AG09309 (cell line): ENCODE measurements around the gene LYSMD2.
A peak's percentile ranks its signal among the peaks of the same experiment; 100 is the strongest.

Source experiments
- DNase-seq: peaks from one replicate; pipeline ENCODE4 v3.0.0-alpha.2; 2010; ENCODE audit warnings: low read depth
- H3K4me3 ChIP-seq: 2 replicates; pipeline ENCODE4 v1.5.1; 2011; ENCODE audit warnings: mild to moderate bottlenecking, low read depth, low read length, moderate library complexity; ENCODE audit not compliant: control insufficient read depth
- CTCF ChIP-seq: IDR thresholded peaks from 2 replicates; pipeline ENCODE4 v1.5.1; 2011; ENCODE audit warnings: mild to moderate bottlenecking, low read depth, low read length, inconsistent platforms; ENCODE audit not compliant: insufficient read depth, control insufficient read depth; ENCODE audit errors: missing control alignments

The LYSMD2 gene

GRCh38 chr15:51754267-51754666, 16.8 kb upstream of the LYSMD2 start:
- no peak for TF ChIP-seq CTCF
- no peak overlapping the region for H3K4me3 ChIP-seq
- DNase-seq, result no peak

GRCh38 chr15:51752888-51753287, 15.4 kb upstream of the LYSMD2 start:
- no peak for DNase-seq
- no peak for TF ChIP-seq CTCF
- no peak overlapping the region for H3K4me3 ChIP-seq

- no peak for TF ChIP-seq CTCF
- no peak for DNase-seq
- H3K4me3 ChIP-seq, result peak overlapping the region; percentile 45
Measured at GRCh38 chr15:51751697-51752683, 14.5 kb upstream of the LYSMD2 start.

- H3K4me3 ChIP-seq, result peak within 1 kb of the TSS; percentile 45
- no peak for DNase-seq
- TF ChIP-seq CTCF, result no peak
Measured at GRCh38 chr15:51750792-51751696, 13.6 kb upstream of the LYSMD2 start, which contains the start of gene TMOD2. TMOD2 (plus strand) TSS chr15:51751597; CDS start chr15:51766442, 14,845 bp downstream.

- no peak for DNase-seq
- no peak overlapping the region for H3K4me3 ChIP-seq
- no peak for TF ChIP-seq CTCF
Measured at GRCh38 chr15:51750186-51750585, 12.7 kb upstream of the LYSMD2 start.

DNA sequence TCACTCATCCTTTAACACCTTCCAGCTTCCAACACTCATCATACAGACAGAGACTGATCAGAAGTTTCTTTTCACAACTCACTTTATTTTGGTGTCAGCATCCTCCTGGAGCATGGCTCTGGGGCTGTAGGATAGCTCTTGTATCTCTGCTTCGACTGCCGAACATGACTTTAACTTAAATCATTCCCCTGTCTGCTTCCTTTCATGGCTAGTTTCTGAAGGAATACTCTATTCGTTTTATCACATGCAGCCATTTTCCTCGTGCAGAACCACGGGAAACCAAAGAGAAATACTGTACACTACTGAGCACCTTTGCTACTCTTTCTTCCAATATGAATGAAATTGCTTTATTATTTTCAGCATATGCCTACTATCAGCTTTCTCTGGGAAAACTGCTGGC, 11.9 kb upstream of the LYSMD2 start:
- no peak for TF ChIP-seq CTCF
- no peak overlapping the region for H3K4me3 ChIP-seq
- DNase-seq, result no peak
